HG02588 (cell line): ENCODE data around the gene CDKN1B.

Source experiments
- ATAC-seq: cut with Tn5 transposase; IDR thresholded peaks from one replicate; pipeline ENCODE4 v1.9.1; 2021; ENCODE audit warnings: mild to moderate bottlenecking, moderate library complexity; ENCODE audit not compliant: unreplicated experiment

CDKN1B gene

GRCh38 chr12:12700254-12700653 is 16.9 kb upstream of the CDKN1B start:
- ATAC-seq: no peak

GRCh38 chr12:12701457-12701856 is 15.7 kb upstream of the CDKN1B start:
- no peak for ATAC-seq

GRCh38 chr12:12704593-12705230 is 12.5 kb upstream of the CDKN1B start:
- ATAC-seq: no peak

DNA sequence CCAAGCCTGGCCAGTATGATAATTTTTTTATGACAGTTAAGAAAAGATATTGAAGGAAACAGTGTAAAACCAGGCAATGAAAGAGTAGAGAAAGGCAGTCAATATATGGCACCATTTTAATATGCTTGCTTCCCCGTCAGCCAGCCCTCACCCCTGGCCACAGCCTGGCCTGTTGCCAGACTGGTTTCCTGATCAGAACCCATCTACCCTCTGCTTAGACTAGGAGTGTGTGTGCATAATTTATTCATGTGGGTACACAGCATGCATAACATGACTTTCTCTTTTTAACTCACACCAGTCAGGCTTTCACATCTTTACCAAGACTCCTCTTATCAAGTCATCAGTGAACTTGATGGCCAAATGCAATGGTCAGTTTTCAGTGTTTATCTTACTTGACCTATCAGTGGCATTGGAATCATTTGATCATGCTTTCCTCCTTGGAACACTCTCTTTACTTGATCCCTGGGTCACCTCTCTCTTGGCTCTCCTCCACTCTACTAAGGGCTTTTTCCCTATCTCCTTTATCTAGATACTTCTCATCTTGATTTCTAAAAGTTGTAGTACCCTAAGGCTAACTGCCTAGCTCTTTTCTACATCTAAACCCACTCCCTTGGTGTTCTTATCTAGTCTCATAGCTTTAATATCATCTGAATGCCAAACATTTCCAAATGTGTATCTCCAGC is 11.2 kb upstream of the CDKN1B start:
- no peak for ATAC-seq

GRCh38 chr12:12713932-12714275 is 3.3 kb upstream of the CDKN1B start:
- no peak for ATAC-seq

GRCh38 chr12:12714276-12715021 is 2.7 kb upstream of the CDKN1B start:
- ATAC-seq: peak; percentile 19

GRCh38 chr12:12715128-12715458 is 2.1 kb upstream of the CDKN1B start:
- ATAC-seq: no peak

- ATAC-seq: peak; percentile 18
Measured at GRCh38 chr12:12715459-12716150, 1.6 kb upstream of the CDKN1B start.

DNA sequence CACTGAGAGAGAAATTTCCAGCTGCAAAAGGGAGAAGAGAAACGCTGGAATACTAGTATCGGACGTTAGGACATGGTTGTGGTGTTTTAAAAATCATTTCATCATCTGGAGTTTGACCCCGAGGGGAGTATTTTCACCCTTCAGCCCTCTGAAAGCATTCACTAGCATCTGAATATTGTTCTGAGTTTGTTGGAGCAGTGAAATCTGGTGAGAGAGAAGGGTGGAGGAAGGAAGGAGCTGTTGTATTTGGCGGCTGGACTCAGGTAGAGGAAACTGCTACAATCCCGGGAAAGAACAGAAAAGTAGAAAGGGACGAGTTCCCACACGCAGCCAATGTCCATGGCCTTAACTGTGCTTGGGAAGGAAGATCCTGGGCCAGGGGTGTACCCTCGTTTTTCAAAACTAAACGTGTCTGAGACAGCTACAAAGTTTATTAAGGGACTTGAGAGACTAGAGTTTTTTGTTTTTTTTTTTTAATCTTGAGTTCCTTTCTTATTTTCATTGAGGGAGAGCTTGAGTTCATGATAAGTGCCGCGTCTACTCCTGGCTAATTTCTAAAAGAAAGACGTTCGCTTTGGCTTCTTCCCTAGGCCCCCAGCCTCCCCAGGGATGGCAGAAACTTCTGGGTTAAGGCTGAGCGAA is 896 bp upstream of the CDKN1B start:
- ATAC-seq: no peak

- ATAC-seq: peak; percentile 13
Measured at GRCh38 chr12:12717586-12718380, 615 bp downstream of the CDKN1B start.

- no peak for ATAC-seq
Measured at GRCh38 chr12:12718381-12718759, 1.2 kb downstream of the CDKN1B start.

DNA sequence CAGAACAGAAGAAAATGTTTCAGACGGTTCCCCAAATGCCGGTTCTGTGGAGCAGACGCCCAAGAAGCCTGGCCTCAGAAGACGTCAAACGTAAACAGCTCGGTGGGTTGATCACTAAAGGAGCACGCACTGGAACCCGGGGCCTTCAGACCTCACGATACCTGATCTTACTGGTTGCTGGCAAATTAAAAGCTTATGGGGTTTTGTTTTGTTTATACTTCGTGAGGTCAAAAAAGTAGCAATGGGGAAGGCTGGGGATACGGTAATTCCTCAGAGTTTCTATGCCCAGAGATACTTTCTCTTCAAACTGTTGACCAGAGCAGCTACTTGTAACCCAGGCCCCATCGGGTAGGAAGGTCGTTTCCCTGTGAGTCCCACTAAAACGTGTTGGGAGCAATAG is 1.7 kb downstream of the CDKN1B start:
- ATAC-seq: no peak

GRCh38 chr12:12719496-12719895 is 2.3 kb downstream of the CDKN1B start:
- no peak for ATAC-seq

DNA sequence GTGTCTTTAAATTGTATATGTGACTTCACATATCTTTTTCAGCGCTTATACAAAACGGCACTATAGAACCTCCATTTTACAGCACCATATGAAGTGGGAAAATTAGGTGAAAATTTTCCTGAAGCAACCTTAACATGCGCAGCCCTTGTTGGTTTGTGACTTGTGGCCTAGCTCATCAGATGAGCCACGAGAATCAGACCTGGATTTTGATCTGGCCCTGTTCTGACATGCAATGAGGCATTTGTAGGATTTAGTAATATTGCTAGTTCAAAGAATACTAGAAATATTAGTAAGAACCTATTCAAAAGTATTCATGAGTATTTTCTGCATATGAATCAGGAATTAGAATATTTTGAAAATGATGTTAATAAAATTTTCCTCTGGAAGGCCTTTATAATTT is 2.9 kb downstream of the CDKN1B start:
- no peak for ATAC-seq

DNA sequence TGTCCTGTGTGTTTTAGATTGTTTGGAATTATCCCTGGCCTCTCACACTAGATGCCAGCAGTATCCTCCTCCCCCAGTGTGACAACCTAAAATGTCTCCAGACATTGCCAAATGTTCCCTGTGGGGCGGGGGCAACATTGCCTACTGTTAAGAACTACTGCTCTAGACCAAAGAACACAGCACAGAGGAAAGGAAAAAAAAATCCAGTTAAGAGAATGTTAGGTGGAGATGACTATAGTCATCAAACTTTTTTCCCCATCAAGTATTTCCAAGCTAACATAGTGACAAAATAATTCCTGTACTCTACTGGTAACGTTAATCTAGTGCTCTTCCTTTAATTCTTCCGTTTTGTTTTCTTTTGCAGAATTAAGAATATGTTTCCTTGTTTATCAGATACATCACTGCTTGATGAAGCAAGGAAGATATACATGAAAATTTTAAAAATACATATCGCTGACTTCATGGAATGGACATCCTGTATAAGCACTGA is 3.5 kb downstream of the CDKN1B start:
- ATAC-seq: no peak

DNA sequence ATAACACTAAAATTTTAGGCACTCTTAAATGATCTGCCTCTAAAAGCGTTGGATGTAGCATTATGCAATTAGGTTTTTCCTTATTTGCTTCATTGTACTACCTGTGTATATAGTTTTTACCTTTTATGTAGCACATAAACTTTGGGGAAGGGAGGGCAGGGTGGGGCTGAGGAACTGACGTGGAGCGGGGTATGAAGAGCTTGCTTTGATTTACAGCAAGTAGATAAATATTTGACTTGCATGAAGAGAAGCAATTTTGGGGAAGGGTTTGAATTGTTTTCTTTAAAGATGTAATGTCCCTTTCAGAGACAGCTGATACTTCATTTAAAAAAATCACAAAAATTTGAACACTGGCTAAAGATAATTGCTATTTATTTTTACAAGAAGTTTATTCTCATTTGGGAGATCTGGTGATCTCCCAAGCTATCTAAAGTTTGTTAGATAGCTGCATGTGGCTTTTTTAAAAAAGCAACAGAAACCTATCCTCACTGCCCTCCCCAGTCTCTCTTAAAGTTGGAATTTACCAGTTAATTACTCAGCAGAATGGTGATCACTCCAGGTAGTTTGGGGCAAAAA is 4.1 kb downstream of the CDKN1B start:
- ATAC-seq: no peak

GRCh38 chr12:12721814-12722434 is 4.8 kb downstream of the CDKN1B start:
- ATAC-seq: no peak

DNA sequence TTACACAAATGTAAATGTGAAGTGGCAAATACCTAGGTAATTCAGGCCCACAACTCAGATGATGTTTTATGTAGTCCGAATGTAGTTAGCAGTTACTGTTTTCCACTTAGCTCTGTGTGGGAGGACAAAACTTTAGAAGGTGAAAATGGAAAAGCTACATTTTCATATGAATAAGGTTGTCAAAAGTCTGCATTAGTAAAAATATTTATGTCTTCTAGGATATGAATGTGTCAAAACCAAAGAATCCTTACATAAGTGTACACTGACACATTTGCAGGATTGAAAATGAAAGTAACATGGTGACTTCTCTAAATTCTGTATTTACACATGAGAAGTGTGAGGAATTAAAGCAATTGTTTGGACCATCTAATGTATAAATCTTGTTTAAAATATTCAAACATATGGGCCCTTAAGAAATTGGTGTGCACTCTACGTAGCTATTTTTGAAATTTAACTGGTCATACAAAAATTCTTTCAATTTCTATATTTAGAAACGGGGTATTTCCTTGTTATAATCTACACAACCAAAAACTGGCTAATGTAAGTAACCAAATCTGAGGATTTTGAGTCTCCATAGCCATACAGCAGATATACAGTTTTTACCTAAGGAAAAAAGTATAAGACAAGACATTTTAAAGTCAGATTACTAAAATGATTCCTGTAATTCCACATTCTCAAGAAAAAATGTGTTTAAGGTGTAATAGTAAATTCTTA is 5.4 kb downstream of the CDKN1B start:
- ATAC-seq: no peak

DNA sequence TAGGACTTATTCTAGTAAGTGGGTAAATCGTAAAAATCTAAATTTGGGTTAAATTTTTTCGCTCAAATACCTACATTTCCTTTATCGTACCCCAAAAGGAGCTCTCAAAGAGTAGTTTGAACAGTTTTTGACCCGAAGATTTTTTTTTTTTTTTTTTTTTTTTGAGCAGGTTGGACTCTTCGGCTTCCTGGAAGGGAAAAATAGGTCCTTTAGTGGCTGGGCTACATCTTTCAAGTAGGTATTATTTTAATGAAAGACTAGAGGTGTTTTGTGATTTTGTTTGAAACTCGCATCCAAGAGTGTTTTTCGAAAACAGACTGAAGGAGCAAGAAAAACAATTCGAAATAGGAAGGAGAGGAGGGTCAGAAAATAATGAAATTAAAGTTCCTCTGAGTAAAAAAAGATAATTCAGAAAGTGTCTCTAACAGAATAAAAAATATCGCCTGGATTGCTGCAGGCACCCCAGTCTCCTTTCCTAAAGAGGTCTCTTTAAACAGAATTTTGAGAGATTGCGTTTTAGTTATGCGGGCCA is 6.0 kb downstream of the CDKN1B start:
- no peak for ATAC-seq
